ENCODE data around the gene PRG2.

DNA sequence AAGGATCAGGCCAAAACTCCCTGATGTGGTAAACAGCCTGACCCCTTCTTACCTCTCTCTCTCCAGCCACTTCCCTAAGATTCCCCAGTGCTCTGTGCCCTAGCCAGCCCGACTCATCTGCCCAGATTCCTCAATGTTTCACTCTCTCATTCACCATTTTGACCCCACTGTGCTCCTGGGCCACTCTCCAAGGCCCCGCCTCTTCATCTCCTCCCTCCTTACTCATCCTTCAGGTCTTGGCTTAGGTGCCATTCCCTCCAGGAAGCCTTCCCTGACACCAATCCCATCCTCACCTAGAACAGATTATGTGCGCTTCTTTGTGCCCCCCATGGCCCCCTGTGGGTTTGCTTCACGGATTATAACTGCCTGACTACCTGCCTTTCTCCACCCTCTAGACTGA, 23.2 kb upstream of the PRG2 start:
- TF ChIP-seq, protein P1, sequence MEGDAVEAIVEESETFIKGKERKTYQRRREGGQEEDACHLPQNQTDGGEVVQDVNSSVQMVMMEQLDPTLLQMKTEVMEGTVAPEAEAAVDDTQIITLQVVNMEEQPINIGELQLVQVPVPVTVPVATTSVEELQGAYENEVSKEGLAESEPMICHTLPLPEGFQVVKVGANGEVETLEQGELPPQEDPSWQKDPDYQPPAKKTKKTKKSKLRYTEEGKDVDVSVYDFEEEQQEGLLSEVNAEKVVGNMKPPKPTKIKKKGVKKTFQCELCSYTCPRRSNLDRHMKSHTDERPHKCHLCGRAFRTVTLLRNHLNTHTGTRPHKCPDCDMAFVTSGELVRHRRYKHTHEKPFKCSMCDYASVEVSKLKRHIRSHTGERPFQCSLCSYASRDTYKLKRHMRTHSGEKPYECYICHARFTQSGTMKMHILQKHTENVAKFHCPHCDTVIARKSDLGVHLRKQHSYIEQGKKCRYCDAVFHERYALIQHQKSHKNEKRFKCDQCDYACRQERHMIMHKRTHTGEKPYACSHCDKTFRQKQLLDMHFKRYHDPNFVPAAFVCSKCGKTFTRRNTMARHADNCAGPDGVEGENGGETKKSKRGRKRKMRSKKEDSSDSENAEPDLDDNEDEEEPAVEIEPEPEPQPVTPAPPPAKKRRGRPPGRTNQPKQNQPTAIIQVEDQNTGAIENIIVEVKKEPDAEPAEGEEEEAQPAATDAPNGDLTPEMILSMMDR (IDR thresholded peaks at IDR 0.05): no peak
- no peak for TF ChIP-seq POLR2AphosphoS5 (IDR thresholded peaks at IDR 0.05)
- TF ChIP-seq EP300 (IDR thresholded peaks at IDR 0.05): no peak
- no peak for TF ChIP-seq POLR2A (IDR thresholded peaks at IDR 0.05)

Data from upper lobe of left lung (tissue), 4 donors.